Measurements from ENCODE around the gene SERPINC1. TPM values are rescaled to one million over a fixed set of nuclear protein-coding genes. Genes with fewer than 3 reads are reported as not detected.

The SERPINC1 gene
- total and polyA plus RNA-seq, 2 of the 13 experiments (the other 11 are each of a cell fraction or from before 2014, with no cell fraction given): 142 to 205 TPM

DNA sequence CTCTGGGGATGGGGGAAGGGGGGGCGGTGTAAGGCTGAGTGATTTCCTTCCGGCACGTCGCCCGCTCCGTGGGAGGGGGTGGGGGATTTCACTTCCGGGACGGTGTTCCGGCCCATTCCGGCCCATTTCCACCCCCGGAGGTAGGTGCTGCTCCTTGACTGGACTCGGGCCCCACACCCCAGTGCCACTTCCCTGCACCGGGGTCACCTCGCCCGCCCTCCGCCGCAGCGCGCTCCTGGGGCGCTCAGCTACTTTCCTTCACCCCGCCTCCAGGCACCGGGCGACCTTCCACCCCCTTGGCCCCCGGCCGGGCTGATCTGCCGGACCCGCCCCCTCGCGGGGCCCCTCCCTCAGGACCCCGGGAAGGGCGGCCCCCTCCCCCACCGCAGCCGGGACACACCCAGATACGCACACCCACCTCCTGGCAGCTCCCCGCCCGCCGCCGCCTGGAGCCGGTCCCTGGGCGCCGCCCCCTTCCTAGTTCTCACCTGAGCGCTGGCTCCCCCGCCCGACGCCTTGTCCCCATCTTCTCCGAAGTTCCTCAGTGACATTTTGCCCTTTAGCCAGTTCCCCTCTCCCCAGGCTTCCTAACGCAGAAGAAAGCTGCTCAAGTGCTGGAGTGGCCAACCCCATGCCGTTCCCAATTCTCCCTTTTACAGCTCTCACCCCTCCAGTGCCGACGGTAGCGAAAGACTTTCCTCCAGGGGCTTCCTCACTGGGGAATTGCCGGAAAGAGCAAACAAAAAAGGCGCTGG lies 48.7 kb downstream of the SERPINC1 start, which contains the start of gene ZBTB37 (continued):
- TF ChIP-seq ZNF512 (CRISPR knock-in tag; IDR thresholded peaks at IDR 0.05) (no peak), HDAC1 (CRISPR knock-in tag; IDR thresholded peaks at IDR 0.05) (peak; percentile 17; the same call in 1 of the 2 replicates), ZFYVE20 (CRISPR knock-in tag; IDR thresholded peaks at IDR 0.05; ENCODE audit: borderline replicate concordance, low read depth) (no peak), ZNF569 (CRISPR knock-in tag; IDR thresholded peaks at IDR 0.05; ENCODE audit: borderline replicate concordance) (no peak), ZNF143 (CRISPR knock-in tag; IDR thresholded peaks at IDR 0.05) (no peak), BCL3 (CRISPR knock-in tag; IDR thresholded peaks at IDR 0.05) (peak; percentile 34; the same call in 1 of the 2 replicates), CSRNP1 (CRISPR knock-in tag; IDR thresholded peaks at IDR 0.05) (0 out of 2 replicates have a peak, but pooled peaks have one; percentile 2), UBTF (CRISPR knock-in tag; IDR thresholded peaks at IDR 0.05) (no peak; the same call in 1 of the 2 replicates), ZNF891 (CRISPR knock-in tag; IDR thresholded peaks at IDR 0.05) (no peak), SAP130 (CRISPR knock-in tag; IDR thresholded peaks at IDR 0.05; ENCODE audit: low read depth) (peak; percentile 77), TBX2 (CRISPR knock-in tag; IDR thresholded peaks at IDR 0.05; ENCODE audit: borderline replicate concordance) (peak; percentile 74), ZNF562 (CRISPR knock-in tag; IDR thresholded peaks at IDR 0.05; ENCODE audit: borderline replicate concordance) (no peak), JUNB (CRISPR knock-in tag; IDR thresholded peaks at IDR 0.05; ENCODE audit: borderline replicate concordance) (no peak), GABPA (IDR thresholded peaks at IDR 0.05; ENCODE audit: low read depth, low read length) (peak; percentile 91), GABPA (CRISPR knock-in tag; IDR thresholded peaks at IDR 0.05; ENCODE audit: low read depth) (peak; percentile 94), HOXA9 (CRISPR knock-in tag; IDR thresholded peaks at IDR 0.05; ENCODE audit: borderline replicate concordance) (no peak)
- TF ChIP-seq, protein P1, sequence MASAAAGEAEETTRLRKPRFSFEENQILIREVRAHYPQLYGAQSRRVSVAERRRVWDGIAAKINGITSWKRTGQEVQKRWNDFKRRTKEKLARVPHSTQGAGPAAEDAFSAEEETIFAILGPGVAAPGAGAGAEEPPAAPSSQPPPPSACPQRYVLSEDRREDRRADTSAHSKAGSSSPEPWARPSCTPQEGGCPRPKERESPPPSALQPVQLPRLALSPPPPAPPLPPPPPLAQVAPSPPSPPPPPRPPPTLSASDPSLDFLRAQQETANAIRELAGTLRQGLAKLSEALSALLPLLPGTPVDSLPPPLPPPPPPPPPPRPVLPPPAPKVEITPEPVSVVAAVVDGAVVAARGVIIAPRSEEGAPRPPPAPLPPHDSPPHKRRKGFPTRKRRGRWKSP (CRISPR knock-in tag; IDR thresholded peaks at IDR 0.05): peak; percentile 45; the same call in 1 of the 2 replicates

All from HepG2 (cell line).